A673 (cell line): ENCODE data around the gene GSG1L. TPM values are rescaled to one million over a fixed set of nuclear protein-coding genes. Genes with fewer than 3 reads are reported as not detected.
A peak's percentile ranks its signal among the peaks of the same experiment; 100 is the strongest.

Source experiments
- Bru-seq: library from RNA; stranded (reverse); fragments of 400-500 nt; gene quantifications from one replicate; lab custom pipeline; 2021; lab: Mats Ljungman, UMichigan
- BruChase-seq, 2 experiments: library from RNA; stranded (reverse); fragments of 400-500 nt; gene quantifications; one replicate each; lab custom pipeline; 2021; lab: Mats Ljungman, UMichigan
- BruUV-seq: library from RNA; stranded (reverse); fragments of 400-500 nt; replicated peaks from 2 replicates; lab custom pipeline; 2021; lab: Mats Ljungman, UMichigan
- CTCF ChIA-PET: fragments of 300-600 bp; sonication (Branson Sonifier 250); formaldehyde crosslinking; loops from one replicate; lab custom pipeline; 2022; ENCODE audit warnings: antibody characterized with exemption; lab: Charles Lee
- POLR2A ChIA-PET: fragments of 300-600 bp; sonication (Branson Sonifier 250); formaldehyde crosslinking; loops from one replicate; lab custom pipeline; 2022; ENCODE audit warnings: antibody characterized with exemption; ENCODE audit not compliant: low non-redundant PET; lab: Charles Lee
- DNase-seq: peaks from one replicate; pipeline ENCODE4 v3.0.0-alpha.2; 2015; ENCODE audit warnings: low spot score
- H3K27ac ChIP-seq: fragments of 200-600 bp; sonication (generic); 2 replicates; pipeline ENCODE4 v1.5.1; 2016; ENCODE audit warnings: mixed run types, low read depth, mild to moderate bottlenecking, mixed read lengths, antibody characterized with exemption, low read length; ENCODE audit not compliant: poor library complexity, severe bottlenecking
- H3K27me3 ChIP-seq: fragments of 200-600 bp; sonication (generic); replicated peaks from 2 replicates; pipeline ENCODE4 v1.6.1; 2017; ENCODE audit warnings: mixed run types, low read depth, mild to moderate bottlenecking, mixed read lengths, antibody characterized with exemption, low read length; ENCODE audit not compliant: insufficient read depth, poor library complexity
- H3K36me3 ChIP-seq: fragments of 200-600 bp; sonication (generic); 2 replicates; pipeline ENCODE4 v1.6.1; 2016; ENCODE audit warnings: mixed run types, mild to moderate bottlenecking, mixed read lengths, antibody characterized with exemption, low read length; ENCODE audit not compliant: insufficient read depth, poor library complexity, severe bottlenecking
- H3K4me1 ChIP-seq: fragments of 200-600 bp; sonication (generic); 2 replicates; pipeline ENCODE4 v1.6.1; 2017; ENCODE audit warnings: mixed run types, mild to moderate bottlenecking, mixed read lengths, antibody characterized with exemption, low read length; ENCODE audit not compliant: insufficient read depth, poor library complexity, severe bottlenecking
- H3K4me3 ChIP-seq: fragments of 200-600 bp; sonication (generic); 2 replicates; pipeline ENCODE4 v1.5.1; 2016; ENCODE audit warnings: low read depth, mixed run types, mild to moderate bottlenecking, mixed read lengths, low read length; ENCODE audit not compliant: poor library complexity, severe bottlenecking
- H3K9me3 ChIP-seq: fragments of 200-600 bp; sonication (generic); 2 replicates; pipeline ENCODE4 v1.6.1; 2016; ENCODE audit warnings: mixed run types, low read depth, mild to moderate bottlenecking, mixed read lengths, antibody characterized with exemption, low read length; ENCODE audit not compliant: poor library complexity, severe bottlenecking
- CTCF ChIP-seq: fragments of 300-800, 200-600 bp; sonication (generic); conservative IDR thresholded peaks from 2 replicates; pipeline ENCODE4 v1.5.1; 2017; ENCODE audit warnings: low read depth, mild to moderate bottlenecking, antibody characterized with exemption, low read length, moderate library complexity, mixed read lengths
- EZH2 ChIP-seq: fragments of 200-600 bp; sonication (generic); IDR thresholded peaks from 2 replicates; pipeline ENCODE4 v1.6.1; 2017; ENCODE audit warnings: borderline replicate concordance, low read depth, mild to moderate bottlenecking, mixed read lengths, antibody characterized with exemption, low read length; ENCODE audit not compliant: poor library complexity, severe bottlenecking
- intact Hi-C: fragments of 100-400 bp; cut with micrococcal nuclease; formaldehyde crosslinking; loops from one replicate; pipeline ENCODE4 v1.10.0; 2022; ENCODE audit not compliant: unreplicated experiment
- long read RNA-seq: library from polyadenylated mRNA; stranded (forward); transcript quantifications from one replicate; pipeline ENCODE4 v2.0.0, GENCODE V29; 2022
- total RNA-seq: library from RNA; stranded (reverse); gene quantifications from 2 replicates; pipeline ENCODE4 v1.2.3, GENCODE V29; 2021

The GSG1L gene
- 0.26 TPM in 1 of 2 replicates, not detected in the other for total RNA-seq
- Bru-seq, nascent RNA: percentile 12 among the genes with signal in this experiment
- BruChase-seq, experiment 1, labeled RNA remaining after a 2-hour chase: percentile 10 among the genes with signal in this experiment
- percentile 11 among the genes with signal in this experiment for BruChase-seq, experiment 2, labeled RNA remaining after a 6-hour chase
- long read RNA-seq: 0 reads

- Histone ChIP-seq H3K36me3 (no peaks in the 10 kb centered on the region), H3K27ac (no peak within 1 kb of the TSS), H3K4me1 (no peaks in the 10 kb centered on the region), H3K27me3 (peaks cover 60% of the 10 kb centered on the region), H3K9me3 (no peaks in the 10 kb centered on the region), H3K4me3 (peak within 1 kb of the TSS; percentile 33)
- intact Hi-C loops: no loop called here
- peak; percentile 26 for DNase-seq
- BruUV-seq: no TSS peak
- ChIA-PET CTCF (interaction anchor here (0.5 to 1.0 kb wide), 2 partner anchors 91 to 748 kb away, joined by 3 to 4 read pairs; no protein-coding TSS in a partner anchor), POLR2A (no interaction called here)
- TF ChIP-seq CTCF (peak; percentile 29; the same call in 1 of the 2 replicates), EZH2 (no peak)
Measured at GRCh38 chr16:28063591-28064061, at the start of gene GSG1L. Gene GSG1L (minus strand): TSS chr16:28063714. CDS start chr16:28063424, 290 bp downstream.

DNA sequence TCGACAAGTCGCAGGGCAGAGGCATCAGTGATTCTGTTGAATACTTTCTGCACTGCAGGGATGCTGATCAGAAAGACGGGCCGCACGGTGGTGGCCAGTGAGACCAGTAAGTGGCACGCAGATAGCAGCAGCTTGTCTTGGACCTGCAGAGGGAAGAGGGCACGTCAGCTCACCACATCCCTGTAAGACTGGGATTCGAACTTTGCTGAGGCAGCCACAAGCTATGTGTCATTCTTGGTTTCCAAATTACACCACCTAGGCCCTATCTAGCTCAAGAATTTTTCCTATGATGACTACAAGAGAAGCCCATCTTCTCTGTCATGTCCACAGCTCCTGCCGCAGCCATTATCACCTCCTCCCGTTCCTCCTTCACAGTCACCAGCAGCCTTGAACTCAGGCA lies 49.4 kb upstream of the GSG1L start:
- Histone ChIP-seq H3K4me3 (no peak overlapping the region), H3K9me3 (no peaks in the 10 kb centered on the region), H3K27ac (no peak overlapping the region), H3K36me3 (peaks cover 76% of the 10 kb centered on the region), H3K27me3 (no peaks in the 10 kb centered on the region), H3K4me1 (no peaks in the 10 kb centered on the region)
- ChIA-PET CTCF (no interaction called here), POLR2A (no interaction called here)
- no TSS peak for BruUV-seq
- no peak for TF ChIP-seq CTCF
- DNase-seq: no peak
- intact Hi-C loops: no loop called here

- no TSS peak for BruUV-seq
- no peak for DNase-seq
- POLR2A ChIA-PET: interaction anchor here (0.6 kb wide), 1 partner anchor 21 kb away, joined by 3 read pairs; no protein-coding TSS in a partner anchor
- Histone ChIP-seq H3K4me3 (no peak overlapping the region), H3K9me3 (no peaks in the 10 kb centered on the region), H3K27ac (no peak overlapping the region), H3K36me3 (peaks cover 80% of the 10 kb centered on the region), H3K27me3 (no peaks in the 10 kb centered on the region), H3K4me1 (no peaks in the 10 kb centered on the region)
- TF ChIP-seq CTCF: no peak
- no peak for TF ChIP-seq EZH2
- CTCF ChIA-PET: no interaction called here
- intact Hi-C loops: no loop called here
Measured at GRCh38 chr16:28110977-28111376, 47.5 kb upstream of the GSG1L start.
